Measurements from ENCODE around the gene HES6.

DNA sequence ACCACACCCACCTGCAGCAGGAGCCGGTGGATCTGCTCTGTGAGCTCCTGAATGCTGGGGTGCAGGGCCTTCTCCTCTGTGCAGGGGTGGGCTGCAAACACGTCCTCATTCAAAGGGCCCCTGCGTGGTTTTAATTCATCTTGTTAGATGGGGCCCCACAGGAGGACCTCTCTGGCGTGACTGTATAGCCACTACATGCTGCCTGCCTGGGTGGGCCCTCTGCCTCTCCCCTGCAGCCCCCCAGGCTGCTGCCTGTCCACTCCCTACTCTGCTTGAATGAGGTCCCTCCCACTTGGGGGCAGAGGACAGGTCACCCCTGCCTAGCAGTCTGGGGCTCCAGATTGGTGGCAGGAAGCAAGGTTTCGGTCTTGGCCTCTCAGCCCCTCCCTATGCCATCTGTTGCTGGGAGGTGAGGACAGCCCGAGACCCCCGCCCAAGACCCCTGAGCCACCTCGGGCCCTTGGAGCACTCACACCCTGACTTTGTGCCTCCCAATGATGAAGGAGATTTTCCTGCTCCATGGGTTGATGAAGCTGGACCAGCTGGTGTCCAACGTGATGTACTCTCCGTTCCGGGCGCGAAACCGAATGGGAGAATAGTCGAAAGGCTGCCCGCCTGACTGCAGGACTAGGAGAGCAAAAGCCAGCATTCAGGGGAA, 22.0 kb upstream of the HES6 start:
- TF ChIP-seq, protein P1, sequence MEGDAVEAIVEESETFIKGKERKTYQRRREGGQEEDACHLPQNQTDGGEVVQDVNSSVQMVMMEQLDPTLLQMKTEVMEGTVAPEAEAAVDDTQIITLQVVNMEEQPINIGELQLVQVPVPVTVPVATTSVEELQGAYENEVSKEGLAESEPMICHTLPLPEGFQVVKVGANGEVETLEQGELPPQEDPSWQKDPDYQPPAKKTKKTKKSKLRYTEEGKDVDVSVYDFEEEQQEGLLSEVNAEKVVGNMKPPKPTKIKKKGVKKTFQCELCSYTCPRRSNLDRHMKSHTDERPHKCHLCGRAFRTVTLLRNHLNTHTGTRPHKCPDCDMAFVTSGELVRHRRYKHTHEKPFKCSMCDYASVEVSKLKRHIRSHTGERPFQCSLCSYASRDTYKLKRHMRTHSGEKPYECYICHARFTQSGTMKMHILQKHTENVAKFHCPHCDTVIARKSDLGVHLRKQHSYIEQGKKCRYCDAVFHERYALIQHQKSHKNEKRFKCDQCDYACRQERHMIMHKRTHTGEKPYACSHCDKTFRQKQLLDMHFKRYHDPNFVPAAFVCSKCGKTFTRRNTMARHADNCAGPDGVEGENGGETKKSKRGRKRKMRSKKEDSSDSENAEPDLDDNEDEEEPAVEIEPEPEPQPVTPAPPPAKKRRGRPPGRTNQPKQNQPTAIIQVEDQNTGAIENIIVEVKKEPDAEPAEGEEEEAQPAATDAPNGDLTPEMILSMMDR (IDR thresholded peaks at IDR 0.05) = no peak
- TF ChIP-seq POLR2A (IDR thresholded peaks at IDR 0.05) = no peak
